Activated CD4-positive, alpha-beta T cell treated with anti-CD3 and anti-CD28 coated beads for 36 hours (primary cell): ENCODE results near the gene ZMYND11. TPM values are rescaled to one million over a fixed set of nuclear protein-coding genes. Genes with fewer than 3 reads are reported as not detected.
"Not testable (repeated sequence)": the region's sequence is repeated elsewhere in the genome, so short reads cannot be mapped to it uniquely, and the experiment has no call there.

Experiments used
- ATAC-seq: fragments of 200-7000 bp; cut with Tn5 transposase; one replicate; pipeline ENCODE4 v1.10.0; 2021; ENCODE audit warnings: mild to moderate bottlenecking, moderate library complexity
- CTCF ChIA-PET: fragments of 350-600 bp; sonication (Branson Sonifier 250); formaldehyde crosslinking; loops from one replicate; lab custom pipeline; 2021; ENCODE audit warnings: antibody characterized with exemption; lab: Charles Lee
- POLR2A ChIA-PET: fragments of 350-600 bp; sonication (Branson Sonifier 250); formaldehyde crosslinking; loops from one replicate; lab custom pipeline; 2021; ENCODE audit warnings: antibody characterized with exemption, inconsistent platforms; lab: Charles Lee
- DNase-seq: peaks from one replicate; pipeline ENCODE4 v3.0.0-alpha.2; 2020
- H3K27ac Mint-ChIP-seq: one replicate; pipeline ENCODE4 v1.8.0; 2021; ENCODE audit warnings: mixed read lengths
- H3K27me3 Mint-ChIP-seq: one replicate; pipeline ENCODE4 v1.8.0; 2021; ENCODE audit warnings: mixed read lengths
- H3K36me3 Mint-ChIP-seq: one replicate; pipeline ENCODE4 v1.8.0; 2021; ENCODE audit warnings: low read depth, mixed read lengths
- H3K4me1 Mint-ChIP-seq: one replicate; pipeline ENCODE4 v1.8.0; 2021; ENCODE audit warnings: mixed read lengths
- H3K4me3 Mint-ChIP-seq: one replicate; pipeline ENCODE4 v1.8.0; 2021; ENCODE audit warnings: mild to moderate bottlenecking, moderate library complexity, mixed read lengths
- H3K9me3 Mint-ChIP-seq: one replicate; pipeline ENCODE4 v1.8.0; 2021; ENCODE audit warnings: low read depth, mixed read lengths
- intact Hi-C, 2 experiments: fragments of 100-400 bp; cut with DNase I in 1 of 2; cut with micrococcal nuclease in 1 of 2; formaldehyde crosslinking; loops; one replicate each; pipeline versions ENCODE4 v1.14.2 to v1.15.1; 2022 to 2024; cut with DNase I, micrococcal nuclease
- total RNA-seq, 2 experiments: library from RNA; stranded (reverse); gene quantifications; one replicate each; pipeline ENCODE4 v1.2.3, GENCODE V29; 2021

Gene ZMYND11
- total RNA-seq, 2 experiments from 2014 or later = 13.2 to 16.9 TPM

- ATAC-seq (no peak), DNase-seq (no peak)
- intact Hi-C loops = no loop called here
- H3K27ac Mint-ChIP-seq = no peak overlapping the region
- H3K4me3 Mint-ChIP-seq = no peak overlapping the region
- CTCF ChIA-PET = no interaction called here
- H3K9me3 Mint-ChIP-seq = no peaks in the 10 kb centered on the region
- H3K27me3 Mint-ChIP-seq = no peaks in the 10 kb centered on the region
- H3K36me3 Mint-ChIP-seq = peaks cover 12% of the 10 kb centered on the region
- POLR2A ChIA-PET = no interaction called here
- peaks cover 21% of the 10 kb centered on the region for H3K4me1 Mint-ChIP-seq
These were observed 43.0 kb downstream of the ZMYND11 start for GRCh38 chr10:178208-178607.

- Mint-ChIP-seq H3K9me3 (no peaks in the 10 kb centered on the region), H3K4me1 (peaks cover 26% of the 10 kb centered on the region), H3K4me3 (no peak overlapping the region), H3K27ac (peak overlapping the region; percentile 37), H3K36me3 (peaks cover 17% of the 10 kb centered on the region), H3K27me3 (no peaks in the 10 kb centered on the region)
- ChIA-PET CTCF (no interaction called here), POLR2A (no interaction called here)
- intact Hi-C loops = no loop called here
- DNase-seq = no peak
- ATAC-seq = no peak
These were observed 43.5 kb downstream of the ZMYND11 start for GRCh38 chr10:178723-179122.

- CTCF ChIA-PET = no interaction called here
- peak overlapping the region; percentile 23 for H3K4me3 Mint-ChIP-seq
- H3K4me1 Mint-ChIP-seq = peaks cover 29% of the 10 kb centered on the region
- no peaks in the 10 kb centered on the region for H3K27me3 Mint-ChIP-seq
- intact Hi-C loops = loop anchor here (1.0 to 2.0 kb wide), 3 partner anchors 18 to 48 kb away; partner anchors contain the start of gene ZMYND11 (in 1 of the 2)
- POLR2A ChIA-PET = no interaction called here
- H3K36me3 Mint-ChIP-seq = peaks cover 37% of the 10 kb centered on the region
- ATAC-seq (peak; percentile 96), DNase-seq (peak; percentile 30)
- peak overlapping the region; percentile 80 for H3K27ac Mint-ChIP-seq
- peaks cover 4% of the 10 kb centered on the region for H3K9me3 Mint-ChIP-seq
These were observed 47.4 kb downstream of the ZMYND11 start for GRCh38 chr10:182441-183201.

- ATAC-seq = no peak
- ChIA-PET CTCF (interaction anchor here (0.6 kb wide), 1 partner anchor 70 kb away, joined by 3 read pairs; no protein-coding TSS in a partner anchor), POLR2A (no interaction called here)
- H3K36me3 Mint-ChIP-seq = peaks cover 43% of the 10 kb centered on the region
- no peak overlapping the region for H3K4me3 Mint-ChIP-seq
- no peaks in the 10 kb centered on the region for H3K27me3 Mint-ChIP-seq
- peaks cover 39% of the 10 kb centered on the region for H3K4me1 Mint-ChIP-seq
- intact Hi-C loops = no loop called here
- H3K27ac Mint-ChIP-seq = no peak overlapping the region
- H3K9me3 Mint-ChIP-seq = peaks cover 4% of the 10 kb centered on the region
- DNase-seq = no peak
These were observed 48.9 kb downstream of the ZMYND11 start for GRCh38 chr10:184174-184573.

GRCh38 chr10:184911-185310 is 49.7 kb downstream of the ZMYND11 start:
- Mint-ChIP-seq H3K4me3 (no peak overlapping the region), H3K4me1 (peaks cover 39% of the 10 kb centered on the region), H3K9me3 (peaks cover 4% of the 10 kb centered on the region), H3K27me3 (no peaks in the 10 kb centered on the region), H3K27ac (no peak overlapping the region), H3K36me3 (peaks cover 43% of the 10 kb centered on the region)
- intact Hi-C loops = no loop called here
- ChIA-PET POLR2A (no interaction called here), CTCF (interaction anchor here (0.6 kb wide), 1 partner anchor 70 kb away, joined by 3 read pairs; no protein-coding TSS in a partner anchor)
- no peak for DNase-seq
- ATAC-seq = no peak

- H3K9me3 Mint-ChIP-seq, CTCF ChIA-PET, H3K27ac Mint-ChIP-seq, ATAC-seq, H3K4me3 Mint-ChIP-seq, POLR2A ChIA-PET, H3K27me3 Mint-ChIP-seq, DNase-seq, intact Hi-C loops: not testable (repeated sequence)
- peaks cover 49% of the 10 kb centered on the region for H3K36me3 Mint-ChIP-seq
- H3K4me1 Mint-ChIP-seq = peaks cover 39% of the 10 kb centered on the region
These were observed 50.3 kb downstream of the ZMYND11 start for GRCh38 chr10:185571-185970.

GRCh38 chr10:186911-187310 is 51.7 kb downstream of the ZMYND11 start:
- DNase-seq (no peak), ATAC-seq (no peak)
- Mint-ChIP-seq H3K36me3 (peaks cover 46% of the 10 kb centered on the region), H3K27ac (no peak overlapping the region), H3K9me3 (peaks cover 4% of the 10 kb centered on the region), H3K4me3 (no peak overlapping the region), H3K27me3 (no peaks in the 10 kb centered on the region), H3K4me1 (peaks cover 39% of the 10 kb centered on the region)
- intact Hi-C loops = no loop called here
- ChIA-PET POLR2A (no interaction called here), CTCF (no interaction called here)

- peaks cover 26% of the 10 kb centered on the region for H3K4me1 Mint-ChIP-seq
- ATAC-seq (peak; percentile 30), DNase-seq (no peak)
- no peaks in the 10 kb centered on the region for H3K27me3 Mint-ChIP-seq
- intact Hi-C loops = no loop called here
- H3K4me3 Mint-ChIP-seq = no peak overlapping the region
- H3K27ac Mint-ChIP-seq = no peak overlapping the region
- CTCF ChIA-PET = no interaction called here
- POLR2A ChIA-PET = no interaction called here
- peaks cover 39% of the 10 kb centered on the region for H3K36me3 Mint-ChIP-seq
- peaks cover 4% of the 10 kb centered on the region for H3K9me3 Mint-ChIP-seq
These were observed 53.3 kb downstream of the ZMYND11 start for GRCh38 chr10:188546-188945.

GRCh38 chr10:190216-190615 is 55.0 kb downstream of the ZMYND11 start:
- Mint-ChIP-seq H3K4me1 (peaks cover 13% of the 10 kb centered on the region), H3K36me3 (peaks cover 26% of the 10 kb centered on the region), H3K27ac (no peak overlapping the region), H3K27me3 (no peaks in the 10 kb centered on the region), H3K4me3 (no peak overlapping the region), H3K9me3 (no peaks in the 10 kb centered on the region)
- ATAC-seq = no peak
- ChIA-PET CTCF (interaction anchor here (0.7 kb wide), 1 partner anchor 52 kb away, joined by 3 read pairs; no protein-coding TSS in a partner anchor), POLR2A (no interaction called here)
- DNase-seq = no peak
- intact Hi-C loops = no loop called here

GRCh38 chr10:191703-192518 is 56.7 kb downstream of the ZMYND11 start:
- Mint-ChIP-seq H3K4me3 (no peak overlapping the region), H3K9me3 (no peaks in the 10 kb centered on the region), H3K27ac (no peak overlapping the region), H3K4me1 (peaks cover 12% of the 10 kb centered on the region), H3K36me3 (peaks cover 24% of the 10 kb centered on the region), H3K27me3 (no peaks in the 10 kb centered on the region)
- intact Hi-C loops = no loop called here
- ChIA-PET POLR2A (no interaction called here), CTCF (no interaction called here)
- ATAC-seq (peak; percentile 19), DNase-seq (no peak)

- no peaks in the 10 kb centered on the region for H3K27me3 Mint-ChIP-seq
- peaks cover 15% of the 10 kb centered on the region for H3K36me3 Mint-ChIP-seq
- H3K9me3 Mint-ChIP-seq = no peaks in the 10 kb centered on the region
- CTCF ChIA-PET = interaction anchor here (0.8 to 1.6 kb wide), 2 partner anchors 36 to 64 kb away, joined by 3 to 4 read pairs; no protein-coding TSS in a partner anchor
- intact Hi-C loops = no loop called here
- peaks cover 2% of the 10 kb centered on the region for H3K4me1 Mint-ChIP-seq
- POLR2A ChIA-PET = no interaction called here
- ATAC-seq (no peak), DNase-seq (no peak)
- H3K4me3 Mint-ChIP-seq = no peak overlapping the region
- H3K27ac Mint-ChIP-seq = no peak overlapping the region
These were observed 59.0 kb downstream of the ZMYND11 start for GRCh38 chr10:194281-194680.
